Testis (tissue), 3 donors: ENCODE results near the gene ABCB9. TPM values are rescaled to one million over a fixed set of nuclear protein-coding genes. Genes with fewer than 3 reads are reported as not detected.

ENCODE experiments used
- DNase-seq: peaks from one replicate; pipeline ENCODE4 v3.0.0-alpha.2; 2019
- H3K27ac ChIP-seq, 2 donors: fragments of 200-600 bp; sonication (generic); one replicate each; pipeline ENCODE4 v1.5.1; 2019
- H3K27me3 ChIP-seq: fragments of 200-600 bp; sonication (generic); one replicate; pipeline ENCODE4 v1.5.1; 2019
- H3K36me3 ChIP-seq: fragments of 200-600 bp; sonication (generic); one replicate; pipeline ENCODE4 v1.5.1; 2017; ENCODE audit warnings: low read depth; ENCODE audit errors: missing control alignments
- H3K4me1 ChIP-seq: fragments of 200-600 bp; sonication (generic); one replicate; pipeline ENCODE4 v1.5.1; 2019
- H3K4me3 ChIP-seq, 2 donors: fragments of 200-600 bp; sonication (generic); one replicate each; pipeline ENCODE4 v1.5.1; 2017 to 2019
- H3K9me3 ChIP-seq: fragments of 200-600 bp; sonication (generic); one replicate; pipeline ENCODE4 v1.5.1; 2017
- POLR2A ChIP-seq: fragments of 450-650 bp; IDR thresholded peaks from one replicate; pipeline ENCODE4 v1.6.1; 2017; ENCODE audit warnings: antibody characterized with exemption, mild to moderate bottlenecking, moderate library complexity
- WGBS, 2 donors: methylation state at CpG; one replicate each; pipeline ENCODE4 v1.1.5; 2018; 5-methylcytosine and 5-hydroxymethylcytosine counted together
- intact Hi-C: fragments of 100-400 bp; cut with DNase I; formaldehyde crosslinking; loops from one replicate; pipeline ENCODE4 v1.15.1; 2023; ENCODE audit warnings: low total_unique reads
- polyA plus RNA-seq: library from polyadenylated mRNA; stranded (reverse); fragments of 350-450 nt; fragmentation: Illumina TruSeq; extraction: RNeasy Lipid Tissue Mini Kit (QIAGEN cat#74804); gene quantifications from one replicate; pipeline ENCODE4 v1.2.3, GENCODE V29; 2014; ENCODE audit warnings: low read depth, low replicate concordance; ENCODE audit not compliant: insufficient read depth
- total RNA-seq, 2 donors: library from RNA; depleted of rRNA; stranded (reverse); fragments of >200 nt; gene quantifications; one replicate each; pipeline ENCODE4 v1.2.3, GENCODE V29; 2016
- TF ChIP-seq, protein P1 (sequence below), 3 experiments: fragments of 450-650 bp in 2 of 3; fragments of 200-600 bp in 1 of 3; sonication (generic) in 1 of 3; IDR thresholded peaks; one replicate each; pipeline ENCODE4 v1.5.1; 2016 to 2019; ENCODE audit warnings: antibody characterized with exemption in 3 of 3, mild to moderate bottlenecking in 2 of 3, moderate library complexity in 1 of 3

The ABCB9 gene
- total and polyA plus RNA-seq, 3 donors from 2014 or later, result 41.6 to 82.8 (median 75.3) TPM

DNA sequence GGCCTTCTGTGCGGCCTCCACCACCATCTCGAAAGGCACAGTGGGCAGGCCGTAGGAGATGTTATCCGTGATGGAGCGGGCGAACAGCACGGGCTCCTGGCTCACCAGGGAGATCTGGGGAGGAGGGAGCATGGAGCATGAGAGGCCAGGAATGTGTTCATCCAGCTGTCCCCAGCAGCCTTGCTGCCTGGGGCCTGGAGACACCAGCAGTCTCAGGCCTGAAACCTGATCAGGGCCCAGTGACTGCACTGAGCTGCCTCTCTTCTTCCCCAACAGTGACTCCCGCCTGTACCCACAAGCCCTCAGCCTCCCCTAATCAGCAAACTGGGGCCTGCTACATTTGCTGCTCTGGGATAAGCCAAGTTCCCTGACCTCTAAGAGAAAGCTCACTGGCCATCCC lies 30.9 kb downstream of the ABCB9 start:
- Histone ChIP-seq H3K4me1 (no peaks in the 10 kb centered on the region), H3K36me3 (no peaks in the 10 kb centered on the region), H3K27me3 (no peaks in the 10 kb centered on the region), H3K4me3 (no peak overlapping the region), H3K27ac (no peak overlapping the region), H3K9me3 (no peaks in the 10 kb centered on the region)
- no peak for DNase-seq
- 86 to 95% methylated on average over 5 to 8 of the region's 8 CpGs for WGBS, 2 donors
- intact Hi-C loops, result no loop called here
- TF ChIP-seq, protein P1, sequence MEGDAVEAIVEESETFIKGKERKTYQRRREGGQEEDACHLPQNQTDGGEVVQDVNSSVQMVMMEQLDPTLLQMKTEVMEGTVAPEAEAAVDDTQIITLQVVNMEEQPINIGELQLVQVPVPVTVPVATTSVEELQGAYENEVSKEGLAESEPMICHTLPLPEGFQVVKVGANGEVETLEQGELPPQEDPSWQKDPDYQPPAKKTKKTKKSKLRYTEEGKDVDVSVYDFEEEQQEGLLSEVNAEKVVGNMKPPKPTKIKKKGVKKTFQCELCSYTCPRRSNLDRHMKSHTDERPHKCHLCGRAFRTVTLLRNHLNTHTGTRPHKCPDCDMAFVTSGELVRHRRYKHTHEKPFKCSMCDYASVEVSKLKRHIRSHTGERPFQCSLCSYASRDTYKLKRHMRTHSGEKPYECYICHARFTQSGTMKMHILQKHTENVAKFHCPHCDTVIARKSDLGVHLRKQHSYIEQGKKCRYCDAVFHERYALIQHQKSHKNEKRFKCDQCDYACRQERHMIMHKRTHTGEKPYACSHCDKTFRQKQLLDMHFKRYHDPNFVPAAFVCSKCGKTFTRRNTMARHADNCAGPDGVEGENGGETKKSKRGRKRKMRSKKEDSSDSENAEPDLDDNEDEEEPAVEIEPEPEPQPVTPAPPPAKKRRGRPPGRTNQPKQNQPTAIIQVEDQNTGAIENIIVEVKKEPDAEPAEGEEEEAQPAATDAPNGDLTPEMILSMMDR (IDR thresholded peaks at IDR 0.05), result no peak
- no peak for TF ChIP-seq POLR2A

- no peak for DNase-seq
- H3K27ac ChIP-seq, result no peak overlapping the region
- intact Hi-C loops, result no loop called here
- no peaks in the 10 kb centered on the region for H3K27me3 ChIP-seq
- TF ChIP-seq POLR2A, result no peak
- TF ChIP-seq, protein P1 (IDR thresholded peaks at IDR 0.05), result no peak
- H3K4me1 ChIP-seq, result no peaks in the 10 kb centered on the region
- H3K9me3 ChIP-seq, result no peaks in the 10 kb centered on the region
- no peaks in the 10 kb centered on the region for H3K36me3 ChIP-seq
- no peak overlapping the region for H3K4me3 ChIP-seq
- WGBS, 2 donors, result 76 to 84% methylated on average over 3 of the region's 3 CpGs
These were observed 31.5 kb downstream of the ABCB9 start for GRCh38 chr12:122934722-122935121.

DNA sequence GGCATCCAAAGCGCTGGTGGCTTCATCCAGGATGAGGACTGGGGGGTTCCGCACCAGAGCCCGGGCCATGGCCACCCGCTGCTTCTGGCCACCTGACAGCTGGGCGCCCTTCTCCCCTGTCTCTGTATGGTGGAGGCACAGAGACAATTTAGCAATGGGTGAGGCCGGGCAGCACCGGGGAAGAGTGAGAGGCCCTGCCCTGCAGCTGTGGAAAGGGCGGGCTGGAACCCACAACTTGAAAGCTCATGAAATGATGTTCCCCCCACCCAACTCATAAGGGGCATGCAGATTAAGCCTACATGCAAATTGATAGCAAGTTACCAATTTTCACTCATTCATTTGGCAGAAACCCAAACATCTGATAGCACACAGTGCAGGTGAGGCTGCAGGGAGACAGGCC lies 34.1 kb downstream of the ABCB9 start:
- no peaks in the 10 kb centered on the region for H3K27me3 ChIP-seq
- H3K4me3 ChIP-seq, result no peak overlapping the region
- H3K36me3 ChIP-seq, result no peaks in the 10 kb centered on the region
- 94 to 100% methylated on average over 4 to 8 of the region's 8 CpGs for WGBS, 2 donors
- no peaks in the 10 kb centered on the region for H3K4me1 ChIP-seq
- TF ChIP-seq POLR2A, result no peak
- TF ChIP-seq, protein P1 (IDR thresholded peaks at IDR 0.05), result no peak
- intact Hi-C loops, result no loop called here
- DNase-seq, result no peak
- H3K9me3 ChIP-seq, result no peaks in the 10 kb centered on the region
- H3K27ac ChIP-seq, result no peak overlapping the region

- no peaks in the 10 kb centered on the region for H3K4me1 ChIP-seq
- intact Hi-C loops, result no loop called here
- TF ChIP-seq, protein P1 (IDR thresholded peaks at IDR 0.05), result no peak
- no peak for TF ChIP-seq POLR2A
- H3K4me3 ChIP-seq, result no peak overlapping the region
- no peak overlapping the region for H3K27ac ChIP-seq
- no peaks in the 10 kb centered on the region for H3K36me3 ChIP-seq
- no peak for DNase-seq
- WGBS, 2 donors, result 80 to 95% methylated on average over 1 to 21 of the region's 23 CpGs
- H3K27me3 ChIP-seq, result no peaks in the 10 kb centered on the region
- no peaks in the 10 kb centered on the region for H3K9me3 ChIP-seq
These were observed 36.5 kb downstream of the ABCB9 start for GRCh38 chr12:122929812-122930211.

GRCh38 chr12:122929148-122929538 lies 37.1 kb downstream of the ABCB9 start:
- no peaks in the 10 kb centered on the region for H3K4me1 ChIP-seq
- H3K27ac ChIP-seq, result no peak overlapping the region
- intact Hi-C loops, result no loop called here
- no peak overlapping the region for H3K4me3 ChIP-seq
- H3K9me3 ChIP-seq, result no peaks in the 10 kb centered on the region
- WGBS, 2 donors, result 89 to 90% methylated on average over 9 to 14 of the region's 14 CpGs
- H3K36me3 ChIP-seq, result no peaks in the 10 kb centered on the region
- no peaks in the 10 kb centered on the region for H3K27me3 ChIP-seq
- no peak for DNase-seq
- TF ChIP-seq, protein P1 (IDR thresholded peaks at IDR 0.05), result no peak
- TF ChIP-seq POLR2A, result no peak
